ENCODE measurements around the gene MANBA. TPM values are rescaled to one million over a fixed set of nuclear protein-coding genes. Genes with fewer than 3 reads are reported as not detected.
"Not testable (repeated sequence)": the region's sequence is repeated elsewhere in the genome, so short reads cannot be mapped to it uniquely, and the experiment has no call there.

The MANBA gene
- total RNA-seq, 2 experiments from 2014 or later: 13.8 to 15.2 TPM

GRCh38 chr4:102730968-102731533 lies 29.7 kb downstream of the MANBA start:
- DNase-seq: no peak
- H3K36me3 Mint-ChIP-seq (ENCODE audit: low read depth): peaks cover 14% of the 10 kb centered on the region
- H3K4me3 Mint-ChIP-seq: no peak overlapping the region
- ChIA-PET CTCF (interaction anchor here (1.9 kb wide), 1 partner anchor 30 kb away, joined by 4 read pairs; the partner anchor contains the start of gene MANBA), POLR2A (no interaction called here)
- no peak overlapping the region for H3K27ac Mint-ChIP-seq
- H3K9me3 Mint-ChIP-seq: peaks cover 11% of the 10 kb centered on the region
- no peaks in the 10 kb centered on the region for H3K27me3 Mint-ChIP-seq
- H3K4me1 Mint-ChIP-seq: peaks cover 21% of the 10 kb centered on the region

- H3K4me3 Mint-ChIP-seq, H3K27me3 Mint-ChIP-seq, DNase-seq, H3K27ac Mint-ChIP-seq, H3K4me1 Mint-ChIP-seq: not testable (repeated sequence)
- H3K9me3 Mint-ChIP-seq: peaks cover 11% of the 10 kb centered on the region
- ChIA-PET POLR2A (interaction anchor here (0.6 kb wide), 1 partner anchor 60 kb away, joined by 3 read pairs; no protein-coding TSS in a partner anchor), CTCF (interaction anchor here (1.6 to 1.9 kb wide), 2 partner anchors 22 to 31 kb away, joined by 4 to 5 read pairs; partner anchors contain the start of gene MANBA)
- peaks cover 14% of the 10 kb centered on the region for H3K36me3 Mint-ChIP-seq (ENCODE audit: low read depth)
Observed at GRCh38 chr4:102729486-102729885, 31.3 kb downstream of the MANBA start.

DNA sequence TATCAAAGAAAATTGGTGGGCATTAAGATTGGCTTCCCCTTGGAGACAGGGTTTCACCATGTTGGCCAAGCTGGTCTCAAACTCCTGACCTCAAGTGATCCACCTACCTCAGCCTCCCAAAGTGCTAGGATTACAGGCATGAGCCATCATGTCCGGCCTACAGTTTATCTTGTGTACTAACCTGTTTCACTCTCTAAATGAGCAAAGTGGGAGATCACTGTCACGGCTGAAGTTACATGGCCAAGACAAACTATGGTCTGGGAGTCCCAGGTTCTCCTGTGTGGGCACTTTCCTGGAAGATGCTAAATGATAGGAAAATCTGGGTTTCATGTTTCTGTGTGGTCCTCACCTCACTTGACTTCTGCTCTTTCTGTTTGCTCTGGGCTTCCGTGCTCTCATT lies 33.8 kb downstream of the MANBA start:
- DNase-seq, H3K27me3 Mint-ChIP-seq, H3K27ac Mint-ChIP-seq, H3K4me1 Mint-ChIP-seq, H3K4me3 Mint-ChIP-seq, POLR2A ChIA-PET: not testable (repeated sequence)
- Mint-ChIP-seq H3K9me3 (peaks cover 11% of the 10 kb centered on the region), H3K36me3 (ENCODE audit: low read depth) (peaks cover 14% of the 10 kb centered on the region)
- CTCF ChIA-PET: interaction anchor here (1.6 kb wide), 1 partner anchor 17 kb away, joined by 4 read pairs; no protein-coding TSS in a partner anchor

DNA sequence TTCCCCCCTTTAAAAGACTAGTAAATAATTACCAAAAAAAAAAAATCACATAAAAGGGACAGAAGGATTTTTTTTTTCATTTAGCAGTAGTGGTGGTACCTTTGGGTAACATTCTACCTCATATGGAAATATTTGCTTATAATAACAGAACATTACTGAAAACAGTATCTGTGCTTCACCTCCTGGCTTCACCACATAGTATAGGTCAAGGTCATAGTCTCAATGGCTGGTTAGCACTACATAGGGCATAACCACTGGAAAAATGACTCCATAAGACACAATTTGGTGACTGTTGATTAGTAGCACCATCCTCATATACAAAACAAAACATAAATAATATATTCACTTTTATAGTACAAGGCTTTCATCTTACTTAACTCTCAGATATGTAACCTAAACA lies 34.7 kb downstream of the MANBA start:
- ChIA-PET CTCF (interaction anchor here (1.6 kb wide), 1 partner anchor 16 kb away, joined by 4 read pairs; no protein-coding TSS in a partner anchor), POLR2A (no interaction called here)
- no peak for DNase-seq
- H3K27me3 Mint-ChIP-seq: no peaks in the 10 kb centered on the region
- H3K36me3 Mint-ChIP-seq (ENCODE audit: low read depth): peaks cover 15% of the 10 kb centered on the region
- H3K27ac Mint-ChIP-seq: no peak overlapping the region
- H3K4me1 Mint-ChIP-seq: no peaks in the 10 kb centered on the region
- H3K4me3 Mint-ChIP-seq: no peak overlapping the region
- peaks cover 6% of the 10 kb centered on the region for H3K9me3 Mint-ChIP-seq

DNA sequence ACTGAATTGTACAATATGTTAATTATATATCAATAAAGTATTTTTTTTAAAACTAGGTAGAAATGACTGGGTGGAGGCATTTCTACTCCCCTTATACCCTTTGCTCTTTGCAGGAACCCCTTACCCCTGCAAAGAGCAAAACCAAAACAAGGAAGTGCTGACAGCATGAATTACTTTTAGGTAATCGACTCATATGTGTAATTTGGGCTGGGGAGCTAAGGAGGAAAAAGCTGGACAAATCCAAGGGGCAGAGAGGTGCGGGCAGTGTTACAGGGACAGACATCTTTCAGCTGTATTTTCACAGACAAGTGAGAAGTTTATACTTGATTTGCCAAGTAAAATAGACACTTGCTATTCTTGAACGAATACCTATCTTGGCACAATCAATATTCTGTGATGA lies 35.5 kb downstream of the MANBA start:
- Mint-ChIP-seq H3K9me3 (no peaks in the 10 kb centered on the region), H3K36me3 (ENCODE audit: low read depth) (peaks cover 13% of the 10 kb centered on the region), H3K4me3 (no peak overlapping the region), H3K4me1 (no peaks in the 10 kb centered on the region), H3K27ac (no peak overlapping the region), H3K27me3 (no peaks in the 10 kb centered on the region)
- DNase-seq: no peak
- ChIA-PET POLR2A (no interaction called here), CTCF (no interaction called here)

- no peaks in the 10 kb centered on the region for H3K4me1 Mint-ChIP-seq
- H3K4me3 Mint-ChIP-seq: no peak overlapping the region
- H3K27ac Mint-ChIP-seq: no peak overlapping the region
- no peaks in the 10 kb centered on the region for H3K27me3 Mint-ChIP-seq
- no peak for DNase-seq
- peaks cover 20% of the 10 kb centered on the region for H3K36me3 Mint-ChIP-seq (ENCODE audit: low read depth)
- CTCF ChIA-PET: interaction anchor here (1.4 kb wide), 1 partner anchor 14 kb away, joined by 3 read pairs; no protein-coding TSS in a partner anchor
- POLR2A ChIA-PET: no interaction called here
- H3K9me3 Mint-ChIP-seq: peaks cover 3% of the 10 kb centered on the region
Observed at GRCh38 chr4:102723511-102723910, 37.3 kb downstream of the MANBA start.

- ChIA-PET CTCF (interaction anchor here (1.3 kb wide), 1 partner anchor 10 kb away, joined by 4 read pairs; no protein-coding TSS in a partner anchor), POLR2A (no interaction called here)
- Mint-ChIP-seq H3K27ac (no peak overlapping the region), H3K27me3 (no peaks in the 10 kb centered on the region), H3K4me1 (no peaks in the 10 kb centered on the region), H3K9me3 (peaks cover 3% of the 10 kb centered on the region), H3K4me3 (no peak overlapping the region), H3K36me3 (ENCODE audit: low read depth) (peaks cover 25% of the 10 kb centered on the region)
- no peak for DNase-seq
Observed at GRCh38 chr4:102722740-102723139, 38.0 kb downstream of the MANBA start.

- DNase-seq, H3K4me1 Mint-ChIP-seq, H3K9me3 Mint-ChIP-seq, H3K4me3 Mint-ChIP-seq, H3K27ac Mint-ChIP-seq, POLR2A ChIA-PET, H3K27me3 Mint-ChIP-seq, CTCF ChIA-PET: not testable (repeated sequence)
- peaks cover 28% of the 10 kb centered on the region for H3K36me3 Mint-ChIP-seq (ENCODE audit: low read depth)
Observed at GRCh38 chr4:102718833-102719575, 41.8 kb downstream of the MANBA start.

DNA sequence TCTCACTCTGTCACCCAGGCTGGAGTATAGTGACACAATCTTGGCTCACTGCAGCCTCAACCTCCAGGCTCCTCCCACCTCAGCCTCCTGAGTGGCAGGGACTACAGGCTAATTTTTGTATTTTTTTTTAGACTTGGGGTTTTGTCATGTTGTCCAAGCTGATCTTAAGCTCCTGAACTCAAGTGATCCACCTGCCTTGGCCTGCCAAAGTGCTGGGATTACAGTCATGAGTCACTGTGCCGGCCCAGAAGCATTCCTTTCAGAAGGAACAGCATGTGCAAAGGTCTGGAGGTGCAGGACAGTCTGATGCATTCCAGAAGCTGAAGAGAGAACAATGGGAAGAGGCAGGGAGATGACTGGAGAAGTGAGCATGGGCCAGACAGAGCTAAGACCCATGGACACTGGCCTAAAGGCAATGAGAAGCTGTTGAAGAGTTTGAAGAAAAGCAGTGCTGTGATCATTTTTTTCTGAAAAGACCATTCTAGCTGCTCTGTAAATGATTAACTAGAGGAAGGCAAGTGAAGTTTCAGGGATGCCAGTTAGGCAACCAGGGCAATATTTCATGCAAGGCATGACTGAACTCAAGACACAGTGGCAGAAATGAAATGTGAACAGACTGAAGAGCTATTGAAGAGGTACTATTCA lies 43.2 kb downstream of the MANBA start:
- POLR2A ChIA-PET: no interaction called here
- Mint-ChIP-seq H3K4me3 (no peak overlapping the region), H3K9me3 (peaks cover 3% of the 10 kb centered on the region), H3K36me3 (ENCODE audit: low read depth) (peaks cover 28% of the 10 kb centered on the region), H3K27ac (no peak overlapping the region), H3K4me1 (no peaks in the 10 kb centered on the region), H3K27me3 (no peaks in the 10 kb centered on the region)
- DNase-seq: no peak
- CTCF ChIA-PET: no interaction called here

GRCh38 chr4:102715057-102715456 lies 45.7 kb downstream of the MANBA start:
- ChIA-PET POLR2A (no interaction called here), CTCF (no interaction called here)
- Mint-ChIP-seq H3K4me1 (no peaks in the 10 kb centered on the region), H3K27ac (no peak overlapping the region), H3K9me3 (peaks cover 3% of the 10 kb centered on the region), H3K27me3 (no peaks in the 10 kb centered on the region), H3K4me3 (no peak overlapping the region), H3K36me3 (ENCODE audit: low read depth) (peaks cover 33% of the 10 kb centered on the region)
- no peak for DNase-seq

DNA sequence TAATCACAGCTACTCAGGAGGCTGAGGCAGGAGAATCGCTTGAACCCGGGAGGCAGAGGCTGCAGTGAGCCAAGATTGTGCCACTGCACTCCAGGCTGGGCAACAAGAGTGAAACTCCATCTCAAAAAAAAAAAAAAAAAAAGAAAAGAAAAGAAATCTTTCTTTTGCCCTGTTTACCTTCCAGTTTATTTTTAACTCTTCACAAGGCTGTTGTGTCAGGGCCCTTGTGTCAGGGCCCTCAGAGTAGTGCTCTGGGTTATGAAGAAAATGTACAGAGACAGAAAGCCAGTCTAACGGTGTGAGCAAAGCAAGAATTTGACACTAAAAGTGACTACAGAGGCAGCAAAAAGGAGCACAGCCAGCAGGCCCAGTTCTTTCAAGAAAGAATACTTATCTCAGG lies 47.0 kb downstream of the MANBA start:
- H3K4me3 Mint-ChIP-seq, H3K27ac Mint-ChIP-seq, H3K27me3 Mint-ChIP-seq, POLR2A ChIA-PET, DNase-seq, H3K4me1 Mint-ChIP-seq, H3K9me3 Mint-ChIP-seq: not testable (repeated sequence)
- peaks cover 24% of the 10 kb centered on the region for H3K36me3 Mint-ChIP-seq (ENCODE audit: low read depth)
- CTCF ChIA-PET: interaction anchor here (1.6 kb wide), 1 partner anchor 9 kb away, joined by 4 read pairs; no protein-coding TSS in a partner anchor

- no peak for DNase-seq
- POLR2A ChIA-PET: no interaction called here
- no peak overlapping the region for H3K4me3 Mint-ChIP-seq
- H3K36me3 Mint-ChIP-seq (ENCODE audit: low read depth): peaks cover 17% of the 10 kb centered on the region
- no peaks in the 10 kb centered on the region for H3K27me3 Mint-ChIP-seq
- H3K27ac Mint-ChIP-seq: no peak overlapping the region
- no peaks in the 10 kb centered on the region for H3K9me3 Mint-ChIP-seq
- H3K4me1 Mint-ChIP-seq: no peaks in the 10 kb centered on the region
- CTCF ChIA-PET: interaction anchor here (1.6 kb wide), 1 partner anchor 10 kb away, joined by 4 read pairs; no protein-coding TSS in a partner anchor
Observed at GRCh38 chr4:102713096-102713495, 47.7 kb downstream of the MANBA start.

DNA sequence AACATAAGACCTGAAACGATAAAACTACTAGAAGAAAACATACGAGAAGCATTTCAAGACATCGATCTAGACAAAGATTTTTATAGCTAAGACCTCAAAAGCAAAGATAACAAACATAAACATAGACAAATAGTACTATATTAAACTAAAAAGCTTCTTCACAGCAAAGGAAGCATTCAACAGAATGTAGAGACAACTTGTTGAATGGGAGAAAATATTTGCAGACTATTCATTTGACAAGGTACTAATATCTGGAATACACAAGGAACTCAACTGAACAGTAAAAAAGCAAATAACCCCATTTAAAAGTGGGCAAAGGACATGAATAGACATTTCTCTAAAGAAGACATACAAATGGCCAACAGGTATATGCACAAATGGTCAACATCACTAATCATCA lies 49.8 kb downstream of the MANBA start:
- H3K9me3 Mint-ChIP-seq: no peaks in the 10 kb centered on the region
- POLR2A ChIA-PET: no interaction called here

More for the DNA sequence above, 49.8 kb downstream of the MANBA start:
- H3K4me1 Mint-ChIP-seq: no peaks in the 10 kb centered on the region
- no peak overlapping the region for H3K27ac Mint-ChIP-seq
- H3K4me3 Mint-ChIP-seq: no peak overlapping the region
- H3K36me3 Mint-ChIP-seq (ENCODE audit: low read depth): peaks cover 19% of the 10 kb centered on the region
- H3K27me3 Mint-ChIP-seq: no peaks in the 10 kb centered on the region
- DNase-seq: no peak
- CTCF ChIA-PET: interaction anchor here (0.7 to 1.6 kb wide), 2 partner anchors 16 to 393 kb away, joined by 3 to 4 read pairs; no protein-coding TSS in a partner anchor

Measured in activated CD4-positive, alpha-beta T cell treated with anti-CD3 and anti-CD28 coated beads, Interleukin-2, amount 10 ng/mL, durations not matched to agents 7 days and 5 days (primary cell).